ENCODE measurements around the gene SYNGR2. TPM values are rescaled to one million over a fixed set of nuclear protein-coding genes. Genes with fewer than 3 reads are reported as not detected.

Gene SYNGR2
- total RNA-seq, 4 donors from 2014 or later = 63.1 to 164 (median 124) TPM

DNA sequence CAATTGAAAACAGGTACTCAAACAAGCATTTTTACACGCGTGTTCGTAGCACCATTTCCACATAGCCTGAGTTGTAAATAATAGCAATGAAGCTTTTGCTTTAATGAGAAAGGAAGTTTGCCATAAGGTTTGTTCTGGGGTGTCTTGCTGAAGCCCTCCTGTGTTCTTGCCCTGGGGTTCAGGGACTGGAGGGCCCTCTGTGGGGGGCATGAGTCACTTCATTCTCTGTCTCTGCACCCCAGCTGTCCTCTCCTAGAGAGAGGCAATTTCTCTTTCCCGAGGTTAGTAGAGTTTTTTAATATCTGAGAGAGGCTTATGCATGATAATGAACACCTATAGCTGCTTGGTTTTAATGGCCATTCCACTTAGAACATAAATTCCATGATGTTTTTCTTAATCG, 28.3 kb downstream of the SYNGR2 start:
- Histone ChIP-seq H3K36me3 (peaks cover 12 to 75% (median 55%) of the 10 kb centered on the region in 4 donors), H3K27me3 (no peaks in the 10 kb centered on the region), H3K4me3 (no peak overlapping the region), H3K27ac (replicated peaks in 1 of 4) (no peak overlapping the region), H3K4me1 (no peaks in the 10 kb centered on the region), H3K9me3 (no peaks in the 10 kb centered on the region)
- TF ChIP-seq EP300 (IDR thresholded peaks at IDR 0.05) (no peak), POLR2AphosphoS5 (IDR thresholded peaks at IDR 0.05) (no peak), POLR2A (IDR thresholded peaks at IDR 0.05; ENCODE audit: low read depth) (no peak)
- TF ChIP-seq, protein P1, sequence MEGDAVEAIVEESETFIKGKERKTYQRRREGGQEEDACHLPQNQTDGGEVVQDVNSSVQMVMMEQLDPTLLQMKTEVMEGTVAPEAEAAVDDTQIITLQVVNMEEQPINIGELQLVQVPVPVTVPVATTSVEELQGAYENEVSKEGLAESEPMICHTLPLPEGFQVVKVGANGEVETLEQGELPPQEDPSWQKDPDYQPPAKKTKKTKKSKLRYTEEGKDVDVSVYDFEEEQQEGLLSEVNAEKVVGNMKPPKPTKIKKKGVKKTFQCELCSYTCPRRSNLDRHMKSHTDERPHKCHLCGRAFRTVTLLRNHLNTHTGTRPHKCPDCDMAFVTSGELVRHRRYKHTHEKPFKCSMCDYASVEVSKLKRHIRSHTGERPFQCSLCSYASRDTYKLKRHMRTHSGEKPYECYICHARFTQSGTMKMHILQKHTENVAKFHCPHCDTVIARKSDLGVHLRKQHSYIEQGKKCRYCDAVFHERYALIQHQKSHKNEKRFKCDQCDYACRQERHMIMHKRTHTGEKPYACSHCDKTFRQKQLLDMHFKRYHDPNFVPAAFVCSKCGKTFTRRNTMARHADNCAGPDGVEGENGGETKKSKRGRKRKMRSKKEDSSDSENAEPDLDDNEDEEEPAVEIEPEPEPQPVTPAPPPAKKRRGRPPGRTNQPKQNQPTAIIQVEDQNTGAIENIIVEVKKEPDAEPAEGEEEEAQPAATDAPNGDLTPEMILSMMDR (IDR thresholded peaks at IDR 0.05) = no peak
- DNase-seq (ENCODE audit: extremely low spot score) = no peak
- WGBS = 98% methylated on average over 5 of the region's 5 CpGs
- intact Hi-C loops (cut with DNase I) = no loop called here

DNA sequence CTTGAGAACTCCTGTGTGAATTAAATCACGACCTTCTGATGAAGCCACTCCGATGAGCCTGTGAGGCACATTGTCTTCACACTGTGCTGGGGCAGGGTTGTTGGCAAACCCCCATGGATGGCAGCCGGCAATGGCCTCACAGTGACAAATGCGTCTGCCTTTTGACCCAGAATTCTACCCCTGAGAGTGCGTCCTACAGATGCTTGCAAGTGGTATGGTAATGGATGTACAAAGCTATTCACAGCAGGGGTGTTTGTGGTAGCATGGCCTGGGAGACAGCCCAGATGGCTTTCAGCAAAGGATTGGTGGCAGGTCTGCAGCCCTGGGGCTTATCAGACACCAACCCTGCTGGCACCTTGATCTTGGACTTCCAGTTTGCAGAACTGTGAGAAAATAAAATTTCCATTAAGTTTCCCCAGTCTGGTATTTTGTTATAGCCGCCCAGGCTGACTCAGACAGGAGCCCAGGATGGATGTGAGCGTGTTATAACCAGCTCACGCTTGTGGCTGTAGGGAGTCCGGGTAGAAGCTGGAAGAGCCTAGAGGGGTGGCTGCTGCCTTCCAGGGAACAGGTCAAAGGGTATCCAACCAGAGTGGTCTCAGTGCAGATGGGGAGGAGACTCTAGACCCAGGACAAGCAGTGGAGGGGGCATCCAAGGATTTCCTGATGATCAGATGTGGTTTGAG, 28.9 kb downstream of the SYNGR2 start:
- H3K9me3 ChIP-seq = no peaks in the 10 kb centered on the region
- H3K36me3 ChIP-seq = peaks cover 8 to 75% (median 53%) of the 10 kb centered on the region in 4 donors
- H3K4me3 ChIP-seq = no peak overlapping the region
- intact Hi-C loops (cut with DNase I) = no loop called here
- no peaks in the 10 kb centered on the region for H3K4me1 ChIP-seq
- 79% methylated on average over 9 of the region's 9 CpGs for WGBS
- DNase-seq (ENCODE audit: extremely low spot score) = no peak
- H3K27me3 ChIP-seq = no peaks in the 10 kb centered on the region
- no peak overlapping the region for H3K27ac ChIP-seq (replicated peaks in 1 of 4)
- TF ChIP-seq POLR2AphosphoS5 (IDR thresholded peaks at IDR 0.05) = no peak
- TF ChIP-seq EP300 (IDR thresholded peaks at IDR 0.05) = no peak
- TF ChIP-seq, protein P1 (IDR thresholded peaks at IDR 0.05) = no peak
- no peak for TF ChIP-seq POLR2A (IDR thresholded peaks at IDR 0.05; ENCODE audit: low read depth)

DNA sequence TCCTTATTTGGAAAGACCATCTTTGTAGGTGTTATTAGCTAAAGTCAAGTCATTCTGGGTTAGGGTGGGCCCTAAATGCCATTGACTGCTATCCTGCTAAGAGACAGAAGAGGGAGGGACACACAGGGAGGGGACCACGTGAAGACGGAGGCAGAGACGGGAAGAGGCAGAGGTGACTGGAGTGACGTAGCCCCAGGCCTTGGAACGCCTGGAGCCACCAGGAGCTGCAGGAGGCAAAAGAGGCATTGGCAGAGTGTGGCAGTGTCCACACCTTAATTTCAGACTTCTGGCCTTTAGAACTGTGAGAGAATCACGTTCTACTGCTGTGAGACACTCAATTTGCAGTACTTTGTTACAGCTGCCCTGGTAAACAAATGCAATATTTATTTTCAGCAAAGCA, 32.1 kb downstream of the SYNGR2 start:
- Histone ChIP-seq H3K4me1 (no peaks in the 10 kb centered on the region), H3K9me3 (no peaks in the 10 kb centered on the region), H3K36me3 (peaks cover 8 to 74% (median 52%) of the 10 kb centered on the region in 4 donors), H3K27ac (replicated peaks in 1 of 4) (no peak overlapping the region), H3K4me3 (no peak overlapping the region), H3K27me3 (no peaks in the 10 kb centered on the region)
- WGBS = 95% methylated on average over 6 of the region's 6 CpGs
- no peak for DNase-seq (ENCODE audit: extremely low spot score)
- TF ChIP-seq EP300 (IDR thresholded peaks at IDR 0.05) (no peak), POLR2AphosphoS5 (IDR thresholded peaks at IDR 0.05) (no peak), POLR2A (IDR thresholded peaks at IDR 0.05; ENCODE audit: low read depth) (no peak)
- TF ChIP-seq, protein P1 (IDR thresholded peaks at IDR 0.05) = no peak
- intact Hi-C loops (cut with DNase I) = no loop called here

DNA sequence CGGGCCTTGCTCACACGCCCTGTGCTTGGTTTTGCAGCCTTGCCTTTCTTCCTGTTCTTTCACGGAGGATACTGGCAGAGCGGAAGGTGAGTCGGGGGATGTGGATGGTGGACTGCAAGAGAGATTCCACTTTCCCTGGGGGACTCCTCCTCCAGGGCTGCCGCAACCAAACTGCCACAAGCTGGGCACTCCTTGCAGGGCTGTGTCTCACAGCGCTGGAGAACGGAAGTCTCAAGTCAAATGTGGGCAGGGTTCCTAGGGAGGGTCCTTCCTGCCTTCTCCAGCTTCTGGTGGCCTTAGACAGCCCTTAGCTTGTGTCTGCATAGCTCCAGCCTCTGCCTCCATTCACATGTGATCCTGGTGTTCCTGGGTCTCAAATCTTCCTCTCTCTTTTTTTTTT, 34.3 kb downstream of the SYNGR2 start:
- no peak for DNase-seq (ENCODE audit: extremely low spot score)
- H3K36me3 ChIP-seq = peaks cover 2 to 60% (median 35%) of the 10 kb centered on the region in 4 donors

More for the DNA sequence above, 34.3 kb downstream of the SYNGR2 start:
- Histone ChIP-seq H3K4me1 (no peaks in the 10 kb centered on the region), H3K27me3 (no peaks in the 10 kb centered on the region), H3K27ac (replicated peaks in 1 of 4) (no peak overlapping the region), H3K4me3 (no peak overlapping the region), H3K9me3 (no peaks in the 10 kb centered on the region)
- intact Hi-C loops (cut with DNase I) = no loop called here
- WGBS = 93% methylated on average over 7 of the region's 8 CpGs
- no peak for TF ChIP-seq EP300 (IDR thresholded peaks at IDR 0.05)
- TF ChIP-seq, protein P1 (IDR thresholded peaks at IDR 0.05) = no peak
- no peak for TF ChIP-seq POLR2A (IDR thresholded peaks at IDR 0.05; ENCODE audit: low read depth)
- no peak for TF ChIP-seq POLR2AphosphoS5 (IDR thresholded peaks at IDR 0.05)
